Common myeloid progenitor, CD34-positive (primary cell): Measurements from ENCODE around the gene LRMDA.
A peak's percentile ranks its signal among the peaks of the same experiment; 100 is the strongest.

Experiments
- CTCF ChIA-PET: fragments of 350-600 bp; sonication (Branson Sonifier 250); formaldehyde crosslinking; loops from one replicate; lab custom pipeline; 2021; ENCODE audit warnings: antibody characterized with exemption; lab: Charles Lee
- POLR2A ChIA-PET: fragments of 350-600 bp; sonication (Branson Sonifier 250); formaldehyde crosslinking; loops from one replicate; lab custom pipeline; 2021; ENCODE audit warnings: antibody characterized with exemption; lab: Charles Lee
- DNase-seq, 3 donors: peaks; one replicate each; pipeline versions ENCODE4 v3.0.0 to v3.0.0-alpha.2; 2013
- H3K27ac ChIP-seq, 2 experiments: 1 replicate in 1 of 2; 2 replicates in 1 of 2; pipeline ENCODE4 v1.7.0; 2013; ENCODE audit warnings: inconsistent platforms in 2 of 2, low read length in 2 of 2, mild to moderate bottlenecking in 2 of 2, low read depth in 1 of 2, moderate library complexity in 1 of 2; ENCODE audit not compliant: severe bottlenecking in 2 of 2, insufficient read depth in 1 of 2, poor library complexity in 1 of 2
- H3K27me3 ChIP-seq, 5 experiments: replicated peaks in 2 of 5; 1 replicate in 3 of 5; 2 replicates in 2 of 5; pipeline versions ENCODE4 v1.6.1 to v1.7.0; 2013; ENCODE audit warnings: low read length in 4 of 5, mild to moderate bottlenecking in 2 of 5, moderate library complexity in 2 of 5, inconsistent platforms in 1 of 5; ENCODE audit not compliant: insufficient read depth in 5 of 5, control insufficient read depth in 4 of 5
- H3K36me3 ChIP-seq, 4 experiments: 1 replicate in 2 of 4; 2 replicates in 2 of 4; pipeline versions ENCODE4 v1.6.1 to v1.7.0; 2013; ENCODE audit warnings: low read length in 3 of 4, control low read depth in 1 of 4, mild to moderate bottlenecking in 1 of 4; ENCODE audit not compliant: control insufficient read depth in 4 of 4, insufficient read depth in 4 of 4
- H3K4me1 ChIP-seq, 4 experiments: 1 replicate in 3 of 4; 2 replicates in 1 of 4; pipeline versions ENCODE4 v1.6.1 to v1.7.1; 2013; ENCODE audit warnings: low read length in 3 of 4, mild to moderate bottlenecking in 3 of 4, control low read depth in 1 of 4, inconsistent platforms in 1 of 4, moderate library complexity in 1 of 4; ENCODE audit not compliant: control insufficient read depth in 4 of 4, insufficient read depth in 4 of 4; ENCODE audit errors: control extremely low read depth in 1 of 4
- H3K4me3 ChIP-seq, 7 experiments: 1 replicate in 4 of 7; 2 replicates in 3 of 7; pipeline versions ENCODE4 v1.5.1 to v1.7.0; 2013; ENCODE audit warnings: mild to moderate bottlenecking in 7 of 7, low read length in 6 of 7, moderate library complexity in 6 of 7, inconsistent platforms in 2 of 7, low read depth in 2 of 7, control low read depth in 1 of 7; ENCODE audit not compliant: insufficient read depth in 4 of 7, control insufficient read depth in 1 of 7; ENCODE audit errors: extremely low read depth in 1 of 7
- H3K9me3 ChIP-seq, 5 experiments: 1 replicate in 4 of 5; 2 replicates in 1 of 5; pipeline versions ENCODE4 v1.6.1 to v1.7.1; 2013; ENCODE audit warnings: low read length in 4 of 5, mild to moderate bottlenecking in 2 of 5, inconsistent platforms in 1 of 5, low read depth in 1 of 5, moderate library complexity in 1 of 5; ENCODE audit not compliant: control insufficient read depth in 4 of 5, insufficient read depth in 2 of 5; ENCODE audit errors: control extremely low read depth in 1 of 5
- WGBS: methylation state at CpG from one replicate; pipeline ENCODE4 v1.1.5; 2013; ENCODE audit not compliant: insufficient coverage; 5-methylcytosine and 5-hydroxymethylcytosine counted together

LRMDA gene

GRCh38 chr10:76469675-76470074, 1038.3 kb downstream of the LRMDA start:
- H3K27me3 ChIP-seq, result no peaks in the 10 kb centered on the region
- H3K4me1 ChIP-seq, result peaks cover 0 to 20% (median 4%) of the 10 kb centered on the region in 4 experiments
- no peak for DNase-seq
- ChIA-PET CTCF (interaction anchor here (0.7 kb wide), 1 partner anchor 28 kb away, joined by 3 read pairs; no protein-coding TSS in a partner anchor), POLR2A (no interaction called here)
- H3K9me3 ChIP-seq, result no peaks in the 10 kb centered on the region
- no peaks in the 10 kb centered on the region for H3K36me3 ChIP-seq
- no peak overlapping the region for H3K27ac ChIP-seq
- H3K4me3 ChIP-seq, result no peak overlapping the region

GRCh38 chr10:76479103-76479790, 1047.8 kb downstream of the LRMDA start:
- peaks cover 0 to 14% (median 4%) of the 10 kb centered on the region in 4 experiments for H3K4me1 ChIP-seq
- H3K27ac ChIP-seq, result no peak overlapping the region
- peaks cover 0 to 3% (median 0%) of the 10 kb centered on the region in 5 experiments for H3K9me3 ChIP-seq
- CTCF ChIA-PET, result no interaction called here
- H3K36me3 ChIP-seq, result no peaks in the 10 kb centered on the region
- POLR2A ChIA-PET, result no interaction called here
- WGBS, result 100% methylated on average over 1 of the region's 5 CpGs
- peak in 1 of 3 donors; percentile 19 for DNase-seq
- H3K27me3 ChIP-seq, result no peaks in the 10 kb centered on the region
- no peak overlapping the region for H3K4me3 ChIP-seq

- Histone ChIP-seq H3K36me3 (no peaks in the 10 kb centered on the region), H3K27ac (no peak overlapping the region), H3K4me3 (no peak overlapping the region), H3K4me1 (peaks cover 0 to 14% (median 4%) of the 10 kb centered on the region in 4 experiments), H3K9me3 (peaks cover 0 to 3% (median 0%) of the 10 kb centered on the region in 5 experiments), H3K27me3 (no peaks in the 10 kb centered on the region)
- WGBS, result no CpG with 5 or more reads among the region's 2 CpGs
- CTCF ChIA-PET, result interaction anchor here (0.6 kb wide), 1 partner anchor 18 kb away, joined by 3 read pairs; no protein-coding TSS in a partner anchor
- POLR2A ChIA-PET, result no interaction called here
- no peak for DNase-seq
Observed at GRCh38 chr10:76481178-76481577, 1049.8 kb downstream of the LRMDA start.

- ChIA-PET CTCF (no interaction called here), POLR2A (no interaction called here)
- Histone ChIP-seq H3K9me3 (peaks cover 0 to 19% (median 3%) of the 10 kb centered on the region in 5 experiments), H3K27ac (no peak overlapping the region), H3K27me3 (no peaks in the 10 kb centered on the region), H3K4me3 (no peak overlapping the region), H3K4me1 (no peaks in the 10 kb centered on the region), H3K36me3 (no peaks in the 10 kb centered on the region)
- WGBS, result no CpG with 5 or more reads among the region's 1 CpG
- DNase-seq, result no peak
Observed at GRCh38 chr10:76487582-76487981, 1056.2 kb downstream of the LRMDA start.

- no peaks in the 10 kb centered on the region for H3K4me1 ChIP-seq
- DNase-seq, result no peak
- no CpG with 5 or more reads among the region's 1 CpG for WGBS
- ChIA-PET POLR2A (no interaction called here), CTCF (no interaction called here)
- H3K27ac ChIP-seq, result no peak overlapping the region
- no peak overlapping the region for H3K4me3 ChIP-seq
- H3K27me3 ChIP-seq, result no peaks in the 10 kb centered on the region
- H3K36me3 ChIP-seq, result peaks cover 0 to 3% (median 0%) of the 10 kb centered on the region in 4 experiments
- peaks cover 0 to 26% (median 3%) of the 10 kb centered on the region in 5 experiments for H3K9me3 ChIP-seq
Observed at GRCh38 chr10:76488602-76489001, 1057.2 kb downstream of the LRMDA start.

- Histone ChIP-seq H3K36me3 (peaks cover 0 to 3% (median 0%) of the 10 kb centered on the region in 4 experiments), H3K4me3 (no peak overlapping the region), H3K27me3 (no peaks in the 10 kb centered on the region), H3K4me1 (no peaks in the 10 kb centered on the region), H3K27ac (no peak overlapping the region), H3K9me3 (peaks cover 0 to 26% (median 3%) of the 10 kb centered on the region in 5 experiments)
- POLR2A ChIA-PET, result no interaction called here
- CTCF ChIA-PET, result interaction anchor here (1.3 kb wide), 1 partner anchor 18 kb away, joined by 3 read pairs; no protein-coding TSS in a partner anchor
- DNase-seq, result no peak
Observed at GRCh38 chr10:76491216-76491615, 1059.8 kb downstream of the LRMDA start.

GRCh38 chr10:76492026-76492425, 1060.6 kb downstream of the LRMDA start:
- H3K4me3 ChIP-seq, result no peak overlapping the region
- peaks cover 0 to 3% (median 0%) of the 10 kb centered on the region in 4 experiments for H3K36me3 ChIP-seq
- WGBS, result 100% methylated on average over 2 of the region's 3 CpGs
- peaks cover 0 to 26% (median 3%) of the 10 kb centered on the region in 5 experiments for H3K9me3 ChIP-seq
- H3K4me1 ChIP-seq, result no peaks in the 10 kb centered on the region
- H3K27ac ChIP-seq, result no peak overlapping the region
- ChIA-PET POLR2A (no interaction called here), CTCF (no interaction called here)
- no peaks in the 10 kb centered on the region for H3K27me3 ChIP-seq
- no peak for DNase-seq
